ENCODE data around the gene RHOT2. TPM values are rescaled to one million over a fixed set of nuclear protein-coding genes. Genes with fewer than 3 reads are reported as not detected.

Gene RHOT2
- total RNA-seq, 1 donor from 2014 or later: 23.5 TPM

Other genes with a start within 250 kb of the RHOT2 start
- 19.0 and 48.9 TPM in 2 replicates for gene RAB11FIP3, start 242.5 kb upstream of the RHOT2 start, total RNA-seq
- gene CAPN15, start 140.4 kb upstream of the RHOT2 start, total RNA-seq: 18.9 and 31.5 TPM in 2 replicates
- not detected in 2 replicates for gene PRR35, start 107.7 kb upstream of the RHOT2 start, total RNA-seq
- 1.3 and 3.0 TPM in 2 replicates for gene NHLRC4, start 101.1 kb upstream of the RHOT2 start, total RNA-seq
- 12.3 and 28.8 TPM in 2 replicates for gene PIGQ, start 98.2 kb upstream of the RHOT2 start, total RNA-seq
- gene RAB40C, start 78.1 kb upstream of the RHOT2 start, total RNA-seq: 9.2 and 12.9 TPM in 2 replicates
- gene WFIKKN1, start 37.1 kb upstream of the RHOT2 start, total RNA-seq: under 0.01 and 0.13 TPM in 2 replicates
- gene METTL26, start 31.8 kb upstream of the RHOT2 start, total RNA-seq: 59.4 and 76.7 TPM in 2 replicates
- 9.8 and 10.1 TPM in 2 replicates for gene MCRIP2, start 26.3 kb upstream of the RHOT2 start, total RNA-seq
- gene WDR90, start 18.8 kb upstream of the RHOT2 start, total RNA-seq: 6.8 and 11.4 TPM in 2 replicates
- gene RHBDL1, start 7.5 kb downstream of the RHOT2 start, total RNA-seq: 0.13 and 0.25 TPM in 2 replicates
- gene STUB1, start 12.3 kb downstream of the RHOT2 start, total RNA-seq: 78.6 and 85.8 TPM in 2 replicates
- gene JMJD8, start 16.2 kb downstream of the RHOT2 start, total RNA-seq: 16.6 and 35.4 TPM in 2 replicates
- 1.9 and 3.9 TPM in 2 replicates for gene WDR24, start 22.3 kb downstream of the RHOT2 start, total RNA-seq
- under 0.01 TPM in 2 replicates for gene FBXL16, start 37.7 kb downstream of the RHOT2 start, total RNA-seq
- gene METRN, start 47.0 kb downstream of the RHOT2 start, total RNA-seq: 41.2 and 45.5 TPM in 2 replicates
- gene ANTKMT, start 53.0 kb downstream of the RHOT2 start, total RNA-seq: 16.7 and 20.2 TPM in 2 replicates
- gene CCDC78, start 58.3 kb downstream of the RHOT2 start, total RNA-seq: 0.26 and 0.76 TPM in 2 replicates
- 5.4 and 7.7 TPM in 2 replicates for gene HAGHL, start 59.0 kb downstream of the RHOT2 start, total RNA-seq
- gene CIAO3, start 72.9 kb downstream of the RHOT2 start, total RNA-seq: 23.2 and 34.6 TPM in 2 replicates
- 0.25 and 0.39 TPM in 2 replicates for gene MSLN, start 92.6 kb downstream of the RHOT2 start, total RNA-seq
- gene RPUSD1, start 120.2 kb downstream of the RHOT2 start, total RNA-seq: 22.2 and 29.8 TPM in 2 replicates
- gene CHTF18, start 120.5 kb downstream of the RHOT2 start, total RNA-seq: 8.0 and 9.9 TPM in 2 replicates
- gene GNG13, start 132.6 kb downstream of the RHOT2 start, total RNA-seq: not detected in 2 replicates